ENCODE measurements around the gene GUSB.

GRCh38 chr7:65938336-65938895 is 43.6 kb downstream of the GUSB start:
- TF ChIP-seq CTCF (IDR thresholded peaks at IDR 0.05; ENCODE audit: extremely low read depth in 1 of 2, insufficient read depth in 1 of 2, low read depth in 1 of 2, low read length in 2 of 2): no peak
- TF ChIP-seq POLR2AphosphoS5 (IDR thresholded peaks at IDR 0.05; ENCODE audit: insufficient read depth, low read depth, low read length): no peak
